Body of pancreas (tissue), 4 donors: ENCODE data around the gene ASB2. TPM values are rescaled to one million over a fixed set of nuclear protein-coding genes. Genes with fewer than 3 reads are reported as not detected.

Experiments
- ATAC-seq: fragments of 150-250 bp; one replicate; pipeline ENCODE4 v1.9.1; 2016
- DNase-seq, 4 donors: peaks; one replicate each; pipeline ENCODE4 v3.0.0-alpha.2; 2019
- H3K27ac ChIP-seq, 4 donors: fragments of 200-600 bp; sonication (generic); 1 replicate in 3 of 4; 2 replicates in 1 of 4; pipeline versions ENCODE4 v1.5.1 to v1.6.1; 2016 to 2019; ENCODE audit warnings: mild to moderate bottlenecking in 1 of 4, mixed read lengths in 1 of 4, moderate library complexity in 1 of 4
- H3K27me3 ChIP-seq, 2 donors: fragments of 200-600 bp; sonication (generic); one replicate each; pipeline ENCODE4 v1.6.0; 2016; ENCODE audit warnings: mild to moderate bottlenecking in 1 of 2
- H3K36me3 ChIP-seq, 2 donors: fragments of 200-600 bp; sonication (generic); replicated peaks in 1 of 2; 2 replicates each; pipeline ENCODE4 v1.5.1; 2016; ENCODE audit warnings: low read depth in 2 of 2; ENCODE audit not compliant: insufficient read depth in 1 of 2
- H3K4me1 ChIP-seq: fragments of 200-600 bp; sonication (generic); one replicate; pipeline ENCODE4 v1.6.0; 2016
- H3K4me3 ChIP-seq, 2 donors: fragments of 200-600 bp; sonication (generic); 1 replicate in 1 of 2; 2 replicates in 1 of 2; pipeline ENCODE4 v1.5.1; 2016 to 2019
- H3K9me3 ChIP-seq, 3 donors: fragments of 200-600 bp; sonication (generic); 1 replicate in 2 of 3; 2 replicates in 1 of 3; pipeline ENCODE4 v1.5.1; 2016
- POLR2A ChIP-seq, 3 donors: fragments of 450-650 bp; IDR thresholded peaks; one replicate each; pipeline ENCODE4 v1.6.1; 2016; ENCODE audit warnings: antibody characterized with exemption in 3 of 3, mild to moderate bottlenecking in 2 of 3
- WGBS, 2 donors: methylation state at CpG; one replicate each; pipeline ENCODE4 v1.1.5; 2017; 5-methylcytosine and 5-hydroxymethylcytosine counted together
- intact Hi-C: fragments of 100-400 bp; cut with DNase I; formaldehyde crosslinking; loops from one replicate; pipeline ENCODE4 v1.15.1; 2023
- total RNA-seq, 2 donors: library from RNA; depleted of rRNA; stranded (reverse); fragments of >200 nt; gene quantifications; one replicate each; pipeline ENCODE4 v1.1.0, GENCODE V29; 2016
- TF ChIP-seq, protein P1 (sequence below), 7 experiments: fragments of 450-650 bp in 4 of 7; fragments of 200-600 bp in 3 of 7; sonication (generic) in 3 of 7; IDR thresholded peaks; one replicate each; pipeline ENCODE4 v1.5.1; 2016 to 2019; ENCODE audit warnings: antibody characterized with exemption in 7 of 7

The ASB2 gene
- total RNA-seq, 2 donors from 2014 or later = 0.33 to 7.0 TPM

- Histone ChIP-seq H3K9me3 (no peaks in the 10 kb centered on the region), H3K36me3 (no peaks in the 10 kb centered on the region), H3K4me1 (no peaks in the 10 kb centered on the region), H3K4me3 (no peak overlapping the region), H3K27ac (no peak overlapping the region), H3K27me3 (no peaks in the 10 kb centered on the region)
- WGBS, 2 donors = 77 to 82% methylated on average over 2 to 7 of the region's 7 CpGs
- DNase-seq = no peak
- no peak for ATAC-seq
- no peak for TF ChIP-seq POLR2A (IDR thresholded peaks at IDR 0.05)
- TF ChIP-seq, protein P1, sequence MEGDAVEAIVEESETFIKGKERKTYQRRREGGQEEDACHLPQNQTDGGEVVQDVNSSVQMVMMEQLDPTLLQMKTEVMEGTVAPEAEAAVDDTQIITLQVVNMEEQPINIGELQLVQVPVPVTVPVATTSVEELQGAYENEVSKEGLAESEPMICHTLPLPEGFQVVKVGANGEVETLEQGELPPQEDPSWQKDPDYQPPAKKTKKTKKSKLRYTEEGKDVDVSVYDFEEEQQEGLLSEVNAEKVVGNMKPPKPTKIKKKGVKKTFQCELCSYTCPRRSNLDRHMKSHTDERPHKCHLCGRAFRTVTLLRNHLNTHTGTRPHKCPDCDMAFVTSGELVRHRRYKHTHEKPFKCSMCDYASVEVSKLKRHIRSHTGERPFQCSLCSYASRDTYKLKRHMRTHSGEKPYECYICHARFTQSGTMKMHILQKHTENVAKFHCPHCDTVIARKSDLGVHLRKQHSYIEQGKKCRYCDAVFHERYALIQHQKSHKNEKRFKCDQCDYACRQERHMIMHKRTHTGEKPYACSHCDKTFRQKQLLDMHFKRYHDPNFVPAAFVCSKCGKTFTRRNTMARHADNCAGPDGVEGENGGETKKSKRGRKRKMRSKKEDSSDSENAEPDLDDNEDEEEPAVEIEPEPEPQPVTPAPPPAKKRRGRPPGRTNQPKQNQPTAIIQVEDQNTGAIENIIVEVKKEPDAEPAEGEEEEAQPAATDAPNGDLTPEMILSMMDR (IDR thresholded peaks at IDR 0.05) = no peak
- intact Hi-C loops = no loop called here
These were observed 22.6 kb upstream of the ASB2 start for GRCh38 chr14:93998871-93999403.

DNA sequence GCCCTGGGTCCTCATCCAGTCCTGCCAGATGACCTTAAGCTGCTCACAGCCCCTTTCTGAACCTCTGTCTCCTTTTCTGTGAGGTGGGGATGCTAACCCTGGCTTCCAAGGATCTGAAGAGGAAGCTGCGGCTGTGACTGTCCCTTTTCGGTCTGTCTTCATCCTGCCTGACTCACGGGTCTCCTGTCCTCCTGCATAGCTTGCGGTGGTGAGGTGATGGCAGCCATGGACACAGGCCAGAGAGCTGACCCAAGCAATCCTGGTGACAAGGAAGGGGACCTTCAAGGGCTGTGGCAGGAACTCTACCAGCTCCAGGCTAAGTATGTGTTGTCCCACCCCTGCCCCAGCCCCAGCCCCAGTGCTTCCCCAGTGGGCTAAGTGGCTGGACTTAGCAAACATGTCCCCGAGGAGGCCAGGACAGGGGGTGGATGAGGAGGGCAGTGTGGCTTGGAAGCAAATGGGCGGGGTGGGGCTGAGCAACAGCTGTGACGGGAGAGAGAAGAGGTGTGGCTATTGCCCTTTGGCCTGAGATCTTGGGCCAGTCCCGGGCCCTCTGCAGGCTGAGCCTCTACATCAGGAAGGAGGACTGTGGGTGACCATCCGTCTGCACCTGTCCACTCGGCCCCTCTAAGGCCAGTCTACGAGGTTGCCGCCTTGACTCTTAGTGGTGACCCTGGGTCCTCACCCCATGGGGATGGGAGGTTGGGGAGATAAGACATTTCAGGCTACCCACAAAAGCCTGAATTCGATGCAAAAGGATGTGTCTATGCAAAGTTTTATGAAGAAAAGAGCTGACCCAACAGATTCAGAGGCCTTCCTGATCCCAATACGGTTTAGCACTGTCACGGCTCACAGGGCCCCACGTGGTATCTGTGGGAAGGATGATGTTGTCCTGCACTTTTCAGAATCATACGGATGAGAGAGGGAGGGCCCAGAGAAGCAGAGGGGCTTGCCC, 21.8 kb upstream of the ASB2 start:
- H3K36me3 ChIP-seq = no peaks in the 10 kb centered on the region
- no peak for DNase-seq
- no peak for ATAC-seq
- TF ChIP-seq, protein P1 (IDR thresholded peaks at IDR 0.05) = no peak
- TF ChIP-seq POLR2A (IDR thresholded peaks at IDR 0.05) = no peak
- intact Hi-C loops = no loop called here
- no peak overlapping the region for H3K4me3 ChIP-seq
- WGBS, 2 donors = 75 to 85% methylated on average over 10 to 16 of the region's 17 CpGs
- no peaks in the 10 kb centered on the region for H3K4me1 ChIP-seq
- H3K27ac ChIP-seq = no peak overlapping the region
- no peaks in the 10 kb centered on the region for H3K9me3 ChIP-seq
- no peaks in the 10 kb centered on the region for H3K27me3 ChIP-seq

DNA sequence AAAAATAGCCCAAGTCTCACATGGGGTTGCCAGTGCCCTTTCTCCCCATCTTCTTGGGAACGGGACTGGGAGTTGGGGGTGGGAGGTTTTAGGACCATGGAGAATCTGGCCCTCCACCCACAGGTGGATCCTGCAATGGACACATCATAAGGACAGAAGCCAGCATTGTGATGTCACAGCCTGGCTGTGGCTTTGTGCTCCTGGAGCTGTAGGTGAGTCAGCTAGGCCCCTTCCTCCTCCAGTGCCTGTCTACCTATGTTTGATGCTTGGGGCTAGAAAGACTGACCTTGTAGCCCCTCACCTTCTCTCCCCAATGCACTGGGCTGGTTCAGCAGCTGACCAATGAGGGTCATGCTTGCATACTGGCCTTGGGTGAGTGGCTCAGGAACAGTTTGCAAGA, 20.7 kb upstream of the ASB2 start, which contains the start of gene CCDC197:
CCDC197 (plus strand) TSS at position 220 of the 400 bp plus-strand sequence. CDS start 831 bp downstream, outside the sequence.
- H3K27ac ChIP-seq = no peak within 1 kb of the TSS
- no peak for TF ChIP-seq POLR2A (IDR thresholded peaks at IDR 0.05)
- TF ChIP-seq, protein P1 (IDR thresholded peaks at IDR 0.05) = no peak
- WGBS, 2 donors = 40 to 75% methylated on average over 1 of the region's 1 CpG

DNA sequence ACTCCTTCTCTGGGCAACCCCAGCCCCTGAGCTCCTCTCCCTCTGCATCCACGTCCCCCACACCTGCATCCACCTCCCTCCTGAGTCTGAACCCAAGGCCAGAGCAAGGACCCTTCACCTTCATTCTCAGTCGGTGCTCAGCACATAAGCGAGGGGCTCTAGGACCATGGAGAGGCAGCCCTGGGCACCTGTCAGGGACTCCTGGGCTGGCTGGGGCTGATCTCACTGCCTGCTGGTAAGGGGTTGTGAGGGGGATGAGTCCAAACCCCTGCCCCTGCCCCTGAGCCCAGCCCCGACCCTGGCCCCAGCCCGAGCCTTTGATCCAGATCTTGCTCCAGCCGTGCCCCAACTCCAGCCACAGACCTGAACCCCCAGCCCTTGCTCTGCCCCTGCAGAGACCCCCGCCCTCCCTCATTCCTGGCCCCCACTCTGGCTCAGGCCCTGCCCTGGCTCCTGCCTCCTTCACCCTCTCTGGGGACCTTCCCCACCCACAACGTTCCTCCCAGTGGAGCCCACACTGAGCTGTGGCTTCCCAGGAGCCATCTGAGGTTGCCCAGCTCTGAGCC, 19.8 kb upstream of the ASB2 start:
- WGBS, 2 donors = 53 to 56% methylated on average over 3 to 8 of the region's 8 CpGs
- Histone ChIP-seq H3K27ac (no peak overlapping the region), H3K27me3 (no peaks in the 10 kb centered on the region), H3K9me3 (no peaks in the 10 kb centered on the region), H3K36me3 (no peaks in the 10 kb centered on the region), H3K4me1 (no peaks in the 10 kb centered on the region), H3K4me3 (no peak overlapping the region)
- TF ChIP-seq POLR2A (IDR thresholded peaks at IDR 0.05) = no peak
- intact Hi-C loops = no loop called here
- ATAC-seq (no peak), DNase-seq (no peak)

More for the DNA sequence above, 20.7 kb upstream of the ASB2 start, which contains the start of gene CCDC197:
- no peak for DNase-seq
- H3K27me3 ChIP-seq = no peaks in the 10 kb centered on the region
- intact Hi-C loops = no loop called here
- H3K4me1 ChIP-seq = no peaks in the 10 kb centered on the region
- no peaks in the 10 kb centered on the region for H3K9me3 ChIP-seq
- H3K36me3 ChIP-seq = no peaks in the 10 kb centered on the region
- no peak for ATAC-seq
- H3K4me3 ChIP-seq = no peak within 1 kb of the TSS
